VCaP (cell line): Measurements from ENCODE around the gene COQ5.

Experiments
- H3K27ac ChIP-seq: fragments of 450-650 bp; 2 replicates; pipeline ENCODE4 v1.5.1; 2017
- TF ChIP-seq, protein P1 (sequence below): fragments of 450-650 bp; conservative IDR thresholded peaks from 2 replicates; pipeline ENCODE4 v1.5.1; 2017; ENCODE audit warnings: mild to moderate bottlenecking, moderate library complexity

COQ5 gene

GRCh38 chr12:120468821-120469449 lies 60.0 kb downstream of the COQ5 start:
- TF ChIP-seq, protein P1, sequence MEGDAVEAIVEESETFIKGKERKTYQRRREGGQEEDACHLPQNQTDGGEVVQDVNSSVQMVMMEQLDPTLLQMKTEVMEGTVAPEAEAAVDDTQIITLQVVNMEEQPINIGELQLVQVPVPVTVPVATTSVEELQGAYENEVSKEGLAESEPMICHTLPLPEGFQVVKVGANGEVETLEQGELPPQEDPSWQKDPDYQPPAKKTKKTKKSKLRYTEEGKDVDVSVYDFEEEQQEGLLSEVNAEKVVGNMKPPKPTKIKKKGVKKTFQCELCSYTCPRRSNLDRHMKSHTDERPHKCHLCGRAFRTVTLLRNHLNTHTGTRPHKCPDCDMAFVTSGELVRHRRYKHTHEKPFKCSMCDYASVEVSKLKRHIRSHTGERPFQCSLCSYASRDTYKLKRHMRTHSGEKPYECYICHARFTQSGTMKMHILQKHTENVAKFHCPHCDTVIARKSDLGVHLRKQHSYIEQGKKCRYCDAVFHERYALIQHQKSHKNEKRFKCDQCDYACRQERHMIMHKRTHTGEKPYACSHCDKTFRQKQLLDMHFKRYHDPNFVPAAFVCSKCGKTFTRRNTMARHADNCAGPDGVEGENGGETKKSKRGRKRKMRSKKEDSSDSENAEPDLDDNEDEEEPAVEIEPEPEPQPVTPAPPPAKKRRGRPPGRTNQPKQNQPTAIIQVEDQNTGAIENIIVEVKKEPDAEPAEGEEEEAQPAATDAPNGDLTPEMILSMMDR = no peak
- peak overlapping the region; percentile 98 for H3K27ac ChIP-seq

DNA sequence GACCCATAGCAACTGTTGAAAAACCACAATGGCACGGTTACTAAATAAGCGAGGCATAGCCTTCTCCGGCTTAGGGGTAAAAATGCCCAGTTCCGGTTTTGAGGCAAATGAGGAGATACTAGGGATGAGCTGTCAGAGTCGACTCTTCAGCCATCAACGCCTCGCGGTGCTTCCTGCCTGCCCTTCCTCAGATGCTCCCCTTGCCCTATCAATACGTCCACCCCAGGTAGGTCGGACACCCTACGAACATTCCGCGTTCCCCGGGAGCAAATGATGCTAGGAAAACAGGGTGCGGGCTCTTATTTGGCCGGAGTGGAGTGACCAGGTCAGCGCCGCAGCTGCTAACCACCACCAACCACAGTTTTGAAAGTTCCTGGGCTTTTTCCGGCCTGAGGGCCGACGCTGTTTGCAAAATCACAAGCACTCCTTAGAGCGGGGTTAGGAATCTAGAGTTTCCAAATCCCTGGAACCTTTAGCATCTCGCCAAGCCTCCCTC lies 60.6 kb downstream of the COQ5 start:
- TF ChIP-seq, protein P1 = no peak
- H3K27ac ChIP-seq = peak overlapping the region; percentile 98

- TF ChIP-seq, protein P1 = no peak
- no peak overlapping the region; the same call in 1 of the 2 replicates for H3K27ac ChIP-seq
Measured at GRCh38 chr12:120467439-120467838, 61.5 kb downstream of the COQ5 start.

GRCh38 chr12:120466560-120467315 lies 62.2 kb downstream of the COQ5 start:
- TF ChIP-seq, protein P1 = peak; percentile 79
- peak overlapping the region; percentile 27 for H3K27ac ChIP-seq

- no peak overlapping the region; the same call in 1 of the 2 replicates for H3K27ac ChIP-seq
- TF ChIP-seq, protein P1 = no peak
Measured at GRCh38 chr12:120465756-120466155, 63.2 kb downstream of the COQ5 start.

- TF ChIP-seq, protein P1 = no peak
- H3K27ac ChIP-seq = no peak overlapping the region
Measured at GRCh38 chr12:120463712-120464111, 65.2 kb downstream of the COQ5 start.

DNA sequence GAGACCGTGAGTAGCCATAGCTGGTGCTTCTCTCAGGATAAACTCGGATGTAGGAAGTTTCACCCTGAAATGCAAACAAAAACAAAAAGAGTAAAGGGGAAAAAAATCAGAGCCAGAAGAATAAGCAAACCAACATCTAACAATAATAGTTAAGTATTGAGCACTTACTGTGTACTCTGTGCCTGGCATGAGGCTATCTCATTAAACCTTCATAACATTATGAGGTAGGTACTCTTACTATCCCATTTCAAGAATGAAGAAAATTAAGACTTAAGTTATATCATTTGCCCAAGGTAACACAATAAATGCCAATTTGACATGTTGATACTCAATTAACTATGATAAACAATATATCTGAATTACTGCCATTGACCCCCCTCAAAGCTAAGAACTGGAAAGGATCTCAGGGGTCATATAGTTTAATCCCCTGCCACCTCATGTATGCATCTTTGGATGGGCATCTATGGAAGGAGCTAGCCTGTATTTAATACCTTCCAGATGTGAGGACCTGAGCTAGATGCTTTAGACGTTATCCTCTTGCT lies 66.8 kb downstream of the COQ5 start:
- H3K27ac ChIP-seq = no peak overlapping the region
- TF ChIP-seq, protein P1 = no peak
